ENCODE data around the gene FOCAD. TPM values are rescaled to one million over a fixed set of nuclear protein-coding genes. Genes with fewer than 3 reads are reported as not detected.

Gene FOCAD
- polyA plus RNA-seq, 1 donor: 37.9 TPM

DNA sequence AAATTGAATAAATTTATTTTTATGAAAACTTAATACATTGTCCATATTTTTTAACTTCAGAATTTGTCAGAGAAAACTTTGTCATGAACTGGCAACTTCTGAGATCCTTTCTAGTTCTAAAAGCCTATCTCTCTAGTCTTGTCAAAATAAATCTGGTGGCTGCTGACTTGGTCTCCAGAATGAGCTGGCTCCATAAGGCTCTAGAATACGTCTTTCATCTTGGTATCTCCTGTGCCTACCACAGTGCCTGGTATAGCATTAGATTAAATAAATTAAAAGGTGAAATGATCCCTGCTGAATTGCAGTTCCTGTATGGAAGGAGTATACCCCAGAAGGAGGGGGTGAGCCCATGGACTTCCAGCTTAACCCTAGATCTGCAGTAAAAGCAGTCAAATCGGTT lies 2.6 kb upstream of the FOCAD start:
- no peak for DNase-seq

DNA sequence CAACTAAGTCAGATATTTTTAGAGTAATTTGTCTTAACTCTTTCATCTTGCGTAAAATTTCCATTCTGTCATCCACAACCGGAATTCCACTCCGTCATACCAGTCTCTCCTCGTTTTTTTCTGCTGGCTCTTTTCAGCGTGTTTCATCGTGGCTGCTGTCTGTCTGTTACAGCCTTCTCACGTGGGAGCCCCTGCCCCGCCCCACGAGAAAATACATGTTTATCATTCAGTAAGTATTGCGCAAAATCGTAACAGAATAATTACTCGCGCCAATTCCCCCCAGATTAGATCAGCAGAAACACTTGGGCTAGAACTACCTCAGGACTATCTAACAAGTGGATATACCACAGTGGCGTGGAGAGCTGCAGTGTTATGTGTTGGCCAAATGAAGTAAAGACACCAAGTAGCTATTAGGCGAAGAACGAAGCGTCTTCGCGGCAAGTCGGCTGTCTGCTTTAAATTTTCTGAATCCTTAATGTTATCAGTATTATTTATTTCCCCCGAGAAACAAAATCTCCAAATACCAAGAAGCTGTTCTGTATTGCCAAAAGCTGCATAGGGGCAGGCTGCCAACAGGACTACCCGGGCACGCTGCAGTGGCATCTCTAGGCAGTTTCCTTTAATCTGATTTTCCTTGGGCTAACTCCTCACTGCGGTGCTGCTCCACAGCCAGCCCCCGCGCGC lies 566 bp upstream of the FOCAD start:
- DNase-seq: no peak

DNA sequence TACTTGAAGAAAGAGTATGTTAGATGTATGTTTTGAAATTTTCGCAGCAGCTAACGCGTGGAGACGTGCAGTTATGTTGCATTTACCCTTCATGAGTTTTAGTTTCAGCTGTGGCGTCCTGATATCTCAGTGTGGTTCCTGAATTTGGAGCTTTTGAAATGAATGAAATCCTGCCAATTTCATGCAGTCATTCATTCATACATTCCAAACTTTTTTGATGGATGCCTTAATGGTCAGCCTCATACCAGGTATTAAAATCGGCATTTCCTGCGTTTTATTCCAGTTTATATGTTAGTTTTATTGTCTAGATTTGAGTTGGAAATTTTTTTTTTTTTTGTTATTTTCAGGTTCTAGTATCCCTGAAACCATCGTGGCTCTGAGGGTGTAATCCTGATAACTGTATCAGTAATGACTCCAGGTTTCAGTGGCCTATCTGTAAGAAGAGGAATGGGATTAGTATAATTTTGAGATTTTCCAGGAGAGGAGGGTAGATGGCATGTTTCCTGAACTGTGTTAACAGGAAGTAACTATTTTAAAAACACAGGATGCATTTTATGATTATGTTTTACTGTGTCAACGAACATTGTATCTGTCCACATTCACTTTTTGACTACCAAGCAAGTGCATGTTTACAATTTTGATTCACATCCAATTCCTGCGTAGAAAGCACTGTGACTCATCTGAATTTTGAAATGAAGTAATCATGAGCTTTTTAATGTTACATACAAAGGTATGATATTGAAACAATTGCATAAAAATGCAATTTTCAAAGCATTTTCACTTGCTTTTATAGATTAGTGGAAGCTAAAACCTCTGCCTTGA lies 1.0 kb downstream of the FOCAD start:
- no peak for DNase-seq

DNA sequence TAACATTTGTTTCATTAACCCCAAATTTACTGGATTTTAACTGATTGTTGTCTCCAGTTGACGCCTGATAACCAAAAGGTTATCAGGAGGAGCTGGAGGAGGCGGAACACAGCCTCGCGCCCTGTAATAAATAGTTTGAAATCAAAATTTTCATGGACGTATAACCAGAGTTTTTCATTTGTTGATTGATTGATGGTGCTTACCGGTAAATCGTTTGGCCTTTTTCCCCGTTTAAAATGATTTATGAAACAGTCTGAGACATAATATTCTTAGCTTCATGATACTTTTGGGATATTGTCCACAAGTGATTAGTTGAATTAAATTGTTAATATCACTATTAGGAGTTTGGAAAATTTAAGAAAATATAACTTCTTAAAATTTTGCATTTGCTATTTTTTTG lies 1.7 kb downstream of the FOCAD start:
- DNase-seq: no peak

DNA sequence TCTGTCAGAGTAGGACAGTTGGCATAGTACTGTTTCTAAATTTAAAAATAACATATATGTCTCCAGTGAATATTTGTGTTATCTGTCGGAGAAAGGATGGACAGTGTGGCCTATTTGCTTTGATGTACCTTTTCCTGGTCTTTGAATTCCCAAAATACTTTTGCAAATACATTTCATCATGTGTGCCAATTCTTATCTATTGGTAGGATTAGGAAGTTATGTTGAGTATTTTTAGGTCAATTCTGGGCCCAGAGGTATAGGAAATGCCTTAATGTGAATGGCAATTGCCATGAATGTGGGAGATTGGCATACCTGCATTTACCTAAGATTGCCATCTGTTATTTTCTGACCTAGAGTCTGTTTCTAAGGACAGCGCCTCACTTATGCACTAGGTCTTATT lies 5.8 kb downstream of the FOCAD start:
- no peak for DNase-seq

DNA sequence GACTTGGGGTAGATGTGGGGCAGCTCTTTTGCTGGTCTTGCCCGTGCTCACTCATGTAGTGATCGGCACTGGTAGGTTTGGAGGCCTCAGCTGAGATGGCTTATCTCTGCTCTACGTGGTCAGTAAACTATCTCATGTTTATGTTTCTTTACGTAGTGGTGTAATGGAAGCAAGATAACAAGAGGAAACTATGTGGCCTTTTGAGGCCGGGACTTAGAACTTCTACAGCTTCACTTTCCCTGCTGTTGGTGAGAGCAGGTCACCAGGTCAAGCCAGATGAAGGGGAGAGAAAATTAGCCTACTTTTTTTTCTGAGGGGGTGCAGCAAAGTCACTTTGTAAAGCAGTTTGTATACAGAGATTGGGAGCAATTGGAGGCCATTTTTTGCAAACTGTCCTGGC lies 8.5 kb downstream of the FOCAD start:
- DNase-seq: no peak

DNA sequence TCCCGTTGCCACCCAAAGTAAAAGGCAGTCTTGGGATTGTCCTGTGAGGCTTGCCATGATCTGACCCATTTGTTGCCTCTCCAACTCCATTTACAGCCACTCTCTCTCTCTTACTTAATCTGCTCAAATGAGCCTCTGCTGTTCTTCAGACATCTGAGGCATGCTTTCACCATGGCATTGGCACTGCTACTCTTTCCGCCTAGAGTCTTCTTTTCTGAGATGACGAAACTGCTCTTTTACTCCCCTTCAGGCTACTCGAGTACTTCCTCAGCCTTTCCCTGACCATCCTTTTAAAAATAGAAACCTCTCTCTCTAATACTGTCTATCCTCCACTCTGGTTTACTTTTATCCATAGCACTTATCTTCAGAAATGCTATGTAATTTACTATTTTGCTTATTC lies 9.0 kb downstream of the FOCAD start:
- no peak for DNase-seq

DNA sequence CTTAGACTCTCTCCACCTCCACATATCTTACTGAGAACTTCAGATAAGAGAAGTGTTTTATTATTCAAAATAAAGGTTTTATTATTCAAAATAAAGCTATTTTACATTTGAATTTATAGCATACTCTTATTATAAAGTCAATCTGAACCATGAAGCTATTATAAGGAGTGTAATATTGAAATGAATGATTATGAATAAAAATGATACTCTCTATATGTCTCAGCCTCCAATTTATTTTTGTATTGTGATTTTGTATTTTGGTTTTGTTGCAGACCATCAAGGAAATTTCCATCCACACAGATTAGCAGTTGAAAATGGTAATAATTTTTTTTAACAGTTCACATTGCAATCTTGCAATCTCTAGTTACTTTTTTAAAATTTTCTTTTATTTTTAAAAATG lies 10.2 kb downstream of the FOCAD start:
- no peak for DNase-seq

DNA sequence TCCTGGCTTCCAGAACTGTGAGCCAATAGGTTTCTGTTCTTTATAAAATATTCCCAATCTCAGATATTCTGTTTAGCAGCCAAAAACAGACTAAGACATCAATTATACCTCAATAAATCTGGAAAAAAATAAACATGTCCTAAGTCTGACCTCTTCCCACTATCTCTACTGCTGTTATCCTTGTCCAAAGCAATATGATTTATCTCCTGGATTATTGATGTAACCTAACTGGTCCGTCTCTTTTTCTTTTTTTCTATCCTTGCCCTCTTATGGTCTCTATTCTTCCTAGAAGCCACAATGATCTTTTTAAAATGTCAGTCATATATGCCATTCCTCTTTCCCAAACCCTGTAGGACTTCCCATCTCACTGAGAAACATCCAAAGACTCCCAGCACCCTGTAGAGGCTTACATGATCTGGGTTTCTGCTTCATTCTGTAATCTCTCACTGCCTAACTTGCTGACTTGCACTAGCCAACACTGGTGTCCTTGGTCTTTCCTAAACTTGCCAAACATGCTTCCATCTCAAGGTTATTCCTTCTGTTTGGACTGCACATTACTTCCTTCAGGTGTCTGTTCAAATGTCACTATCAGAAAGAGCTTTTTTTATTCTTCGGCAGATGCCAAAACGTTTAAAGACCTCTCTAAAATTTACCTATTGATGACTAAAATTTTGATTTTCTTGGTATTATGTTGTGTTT lies 13.1 kb downstream of the FOCAD start:
- no peak for DNase-seq

DNA sequence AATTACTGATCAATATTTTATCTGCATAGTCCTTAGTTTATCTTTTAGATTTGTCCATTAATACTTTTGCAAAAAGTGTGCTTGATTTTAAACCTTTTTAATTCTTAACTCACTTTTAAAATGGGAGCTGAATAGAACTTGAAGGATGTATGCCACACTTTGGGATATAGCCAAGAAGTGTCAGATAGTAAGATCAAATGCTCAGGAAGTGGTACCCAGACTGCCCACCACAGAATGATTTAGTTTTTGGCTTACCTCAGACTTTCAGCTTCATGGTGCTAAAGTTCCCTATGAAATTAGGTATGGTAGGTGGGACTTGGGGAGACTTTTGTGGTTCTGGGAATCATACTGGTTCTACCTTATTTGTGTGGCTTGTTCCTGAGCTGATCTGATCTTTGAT lies 14.7 kb downstream of the FOCAD start:
- no peak for DNase-seq

DNA sequence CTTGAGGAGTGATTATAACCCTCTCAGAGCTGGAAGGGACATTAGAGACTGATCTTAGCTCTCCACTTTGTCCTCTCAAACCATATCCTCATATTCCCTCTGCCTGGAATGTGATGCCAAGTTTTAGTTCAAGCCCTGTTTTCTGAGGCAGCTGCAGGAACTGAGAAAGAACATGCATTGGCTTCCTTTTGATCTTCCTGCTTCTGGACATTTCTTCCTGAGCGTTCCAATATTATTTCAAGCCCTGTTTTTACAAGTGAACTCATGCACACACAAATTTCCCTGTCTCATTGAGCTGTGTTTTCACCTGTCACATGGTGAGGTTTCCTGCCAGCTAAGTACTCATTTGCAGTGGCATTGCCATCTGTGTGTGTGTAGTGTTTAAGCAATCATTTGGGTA lies 17.0 kb downstream of the FOCAD start:
- DNase-seq: no peak

DNA sequence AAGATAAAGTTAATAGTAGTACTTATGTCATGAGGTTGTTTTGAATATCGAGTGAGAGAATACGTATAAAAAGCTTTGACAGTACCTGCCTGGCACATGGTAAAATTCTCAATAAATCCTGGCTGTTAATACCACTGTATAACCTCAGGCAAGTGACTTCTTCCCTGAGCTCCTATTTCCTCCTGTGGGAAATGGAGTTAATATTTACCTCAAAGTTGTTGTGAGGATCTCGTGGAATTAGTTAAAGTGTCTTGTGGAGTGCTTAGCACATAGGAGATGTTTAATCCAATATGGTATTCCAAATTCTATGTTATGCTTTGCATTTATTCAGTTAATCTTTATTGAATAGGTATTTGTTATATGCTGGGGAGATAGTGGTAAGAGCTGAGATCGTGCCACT lies 18.5 kb downstream of the FOCAD start:
- no peak for DNase-seq

DNA sequence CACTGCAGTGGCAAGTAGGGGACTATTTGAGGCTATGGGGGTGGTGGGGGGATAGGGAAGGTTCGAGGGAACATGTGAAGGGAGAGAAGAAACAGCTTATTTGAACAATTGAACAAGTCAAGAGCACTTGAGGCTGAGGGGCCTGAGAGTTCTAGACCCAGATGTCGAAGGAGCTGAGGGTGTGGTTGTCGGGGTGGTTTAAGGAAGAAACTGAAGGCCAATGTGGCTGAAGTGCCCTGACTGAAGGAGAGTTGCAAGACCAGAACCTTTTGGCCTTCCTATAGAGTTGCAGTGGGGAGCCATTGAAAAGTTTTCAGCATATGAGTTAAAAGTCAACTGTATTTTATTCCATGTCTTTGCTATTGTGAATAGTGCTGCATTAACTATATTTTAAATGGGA lies 19.1 kb downstream of the FOCAD start:
- DNase-seq: no peak

DNA sequence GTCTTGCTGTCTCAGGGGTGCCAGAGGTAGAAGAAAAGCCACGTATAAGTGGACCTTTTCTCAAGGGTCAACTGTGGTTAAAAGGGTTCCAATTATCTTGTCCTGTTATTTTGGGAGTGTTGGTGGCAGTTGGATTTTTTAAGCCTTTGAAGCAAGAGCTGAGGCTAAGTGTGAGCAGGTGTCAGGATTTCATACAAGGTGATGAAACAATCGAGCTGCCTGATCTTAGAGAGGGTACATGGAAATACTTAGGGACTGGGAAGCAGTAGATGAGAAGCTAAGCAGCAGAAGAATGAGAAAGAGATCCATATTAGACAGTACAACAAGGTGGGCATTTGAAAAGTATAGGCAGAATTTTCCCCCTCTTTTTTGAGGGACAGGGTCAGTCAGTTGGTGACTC lies 23.6 kb downstream of the FOCAD start:
- no peak for DNase-seq

DNA sequence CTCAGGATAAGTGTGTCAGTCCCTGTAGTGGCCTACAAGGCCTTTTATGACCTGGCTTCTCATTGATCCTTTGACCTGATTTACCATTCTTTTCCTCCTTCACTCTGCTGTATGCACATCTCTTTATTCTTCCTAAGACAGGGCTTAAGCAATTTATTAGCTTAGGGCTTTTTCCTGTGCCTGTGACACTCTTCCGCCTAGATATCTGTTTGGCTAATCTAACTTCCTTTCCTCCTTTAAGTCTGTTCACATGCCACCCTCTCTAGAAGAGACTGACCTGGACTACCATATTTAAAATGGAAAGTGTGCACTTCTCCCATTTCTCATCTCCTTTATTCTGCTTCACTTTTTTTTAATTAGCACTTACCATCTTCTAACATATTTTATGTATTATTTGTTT lies 29.1 kb downstream of the FOCAD start:
- DNase-seq: no peak

DNA sequence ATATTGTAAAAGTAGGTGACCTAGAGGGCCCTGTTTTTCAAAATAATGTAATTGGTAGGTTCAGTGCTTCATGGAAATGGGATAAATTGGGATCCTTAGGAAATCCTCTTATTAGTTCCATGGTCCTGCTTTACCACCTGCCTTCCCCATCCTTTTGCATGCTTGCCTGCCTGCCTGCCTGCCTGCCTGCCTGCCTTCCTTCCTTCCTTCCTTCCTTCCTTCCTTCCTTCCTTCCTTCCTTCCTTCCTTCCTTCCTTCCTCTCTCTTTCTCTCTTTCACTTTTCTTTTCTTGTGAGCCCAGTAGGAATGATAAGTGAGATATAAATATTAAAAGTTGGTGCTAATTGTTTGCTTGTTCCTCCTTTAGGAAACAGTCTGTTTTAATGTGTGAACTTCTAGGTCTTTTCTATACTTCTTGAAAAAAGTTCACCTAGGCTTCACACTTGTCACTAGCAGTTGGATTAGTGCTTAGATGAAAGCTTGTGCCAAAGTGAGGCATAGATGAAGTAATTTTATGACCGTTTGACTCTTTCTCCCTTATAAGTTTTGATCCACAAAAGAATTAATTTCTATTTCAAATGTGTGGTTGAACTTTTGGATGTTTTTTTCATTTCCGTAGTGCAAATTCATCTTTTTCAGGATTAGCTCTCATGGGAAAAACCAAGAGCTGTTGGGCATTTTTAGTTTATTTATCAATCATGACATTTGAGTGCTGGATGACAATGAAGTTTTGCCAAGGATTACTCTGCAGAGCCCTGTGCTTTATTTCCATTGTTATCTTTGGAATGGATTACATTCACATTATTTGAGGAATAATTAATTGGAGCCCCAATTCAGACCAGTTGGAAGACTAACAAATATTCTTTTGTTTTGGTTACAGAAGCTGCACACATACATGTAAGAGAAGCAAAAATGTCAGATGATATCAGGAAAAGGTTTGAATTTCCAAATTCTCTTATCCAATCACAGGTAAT lies 30.7 kb downstream of the FOCAD start:
- DNase-seq: no peak

DNA sequence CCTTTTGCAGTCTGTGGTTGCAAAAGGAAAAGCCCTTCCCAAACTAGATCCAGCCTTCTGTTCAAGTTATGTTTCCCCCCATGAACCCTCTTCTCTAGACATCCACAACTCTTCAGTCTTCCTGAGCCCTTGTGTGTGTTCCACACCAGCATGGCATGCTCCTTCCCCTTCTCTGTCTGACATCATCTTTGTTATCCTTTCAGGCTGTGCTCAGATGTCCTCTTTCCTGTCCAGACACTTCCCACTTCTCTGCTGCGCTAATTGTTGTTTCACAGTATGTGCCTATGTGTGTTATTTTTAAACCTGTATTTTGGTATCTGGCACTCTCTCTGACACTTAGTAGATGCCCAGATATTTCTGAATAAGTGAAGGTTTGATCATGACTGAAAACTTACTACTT lies 38.2 kb downstream of the FOCAD start:
- no peak for DNase-seq

DNA sequence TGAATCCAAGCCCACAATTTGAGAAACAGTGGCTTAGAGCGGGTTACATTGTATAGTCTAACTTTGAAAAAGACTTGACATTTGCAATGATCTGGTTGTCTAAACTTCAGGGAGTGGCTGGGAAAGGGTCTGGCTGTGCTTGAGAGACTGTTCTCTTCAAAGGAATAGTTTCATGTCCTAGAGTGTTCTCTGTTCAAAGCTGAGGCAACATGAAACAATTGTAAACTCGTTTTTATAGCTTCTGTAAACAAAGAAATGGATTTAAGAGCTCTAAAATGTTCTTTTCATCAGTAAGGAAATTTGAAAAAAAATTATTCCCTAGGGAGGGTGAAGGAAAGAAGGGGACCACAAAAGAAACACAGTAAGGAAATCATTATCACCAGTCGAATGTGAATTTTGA lies 41.6 kb downstream of the FOCAD start:
- DNase-seq: no peak

DNA sequence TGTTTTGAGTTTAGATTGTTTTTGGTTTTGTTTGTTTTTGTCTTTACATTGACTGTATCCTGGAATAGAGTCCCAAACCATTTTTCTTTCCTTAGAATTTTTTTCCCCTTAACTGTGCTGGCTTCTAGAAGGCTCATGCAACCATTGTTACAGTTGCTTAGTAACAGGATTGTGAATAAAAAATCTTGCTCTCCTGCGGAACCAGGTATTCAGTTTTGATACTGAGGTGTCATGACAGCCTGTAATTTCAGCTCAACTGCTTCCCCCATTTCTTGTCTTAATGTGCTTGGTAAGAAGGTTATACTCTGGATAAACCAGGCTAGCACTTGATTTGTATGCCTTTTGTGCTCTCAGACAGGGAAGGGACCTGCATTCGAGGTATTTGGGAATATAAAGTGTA lies 42.1 kb downstream of the FOCAD start:
- no peak for DNase-seq

DNA sequence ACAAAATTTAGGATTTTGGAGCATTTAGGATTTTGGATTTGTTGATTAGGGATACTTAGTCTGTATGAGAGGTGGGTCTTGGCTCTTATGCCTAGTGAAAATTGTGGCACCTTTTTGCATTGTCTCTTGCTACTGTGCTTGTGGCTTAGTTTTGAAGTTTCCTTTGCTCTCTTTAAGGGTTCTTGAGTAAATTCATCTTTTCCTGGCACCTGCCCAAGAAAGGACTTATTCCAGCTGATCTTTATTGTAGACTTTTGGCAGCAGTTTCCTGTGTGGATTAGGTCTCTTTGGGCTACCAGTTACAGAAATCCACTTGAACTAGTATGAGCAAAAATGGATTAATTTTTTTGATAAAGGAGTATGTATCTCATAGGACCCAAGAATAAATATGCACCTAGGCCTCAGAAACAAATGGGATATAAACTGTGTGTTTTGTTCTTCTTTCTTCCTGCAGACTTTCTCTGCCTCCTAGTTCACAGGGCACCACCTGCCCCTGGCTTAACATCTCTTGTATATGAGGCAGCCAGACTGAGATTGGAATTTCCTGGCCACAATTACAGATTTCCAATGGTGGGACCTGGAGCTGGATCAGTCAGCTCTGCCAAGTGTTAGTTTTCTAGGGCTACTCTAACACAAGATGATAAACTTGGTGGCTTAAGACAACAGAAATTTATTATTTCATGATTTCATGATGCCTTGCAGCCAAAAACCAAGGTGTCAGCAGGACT lies 44.6 kb downstream of the FOCAD start:
- no peak for DNase-seq

DNA sequence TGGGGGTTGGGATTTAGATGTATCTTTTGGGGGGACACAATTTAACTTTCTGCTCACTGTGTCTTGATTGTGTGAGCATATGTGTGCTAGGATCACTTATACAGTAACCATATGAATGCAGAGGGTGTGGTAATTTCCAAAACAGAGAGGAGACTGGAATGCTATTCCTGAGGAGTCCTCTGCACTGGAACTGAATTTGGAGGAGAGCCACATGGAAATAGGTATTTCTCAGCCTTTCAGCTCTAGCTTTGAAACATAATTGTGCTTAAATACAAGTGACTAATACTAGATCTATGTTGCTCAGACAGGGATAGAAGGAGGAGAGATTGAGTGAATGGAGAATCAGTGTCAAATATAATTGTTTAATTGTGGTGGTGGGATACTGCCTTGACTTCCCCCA lies 45.5 kb downstream of the FOCAD start:
- no peak for DNase-seq

Data from left kidney (tissue), 2 donors.